Measurements from ENCODE around the gene GALNT12. TPM values are rescaled to one million over a fixed set of nuclear protein-coding genes. Genes with fewer than 3 reads are reported as not detected.

GALNT12 gene
- total and polyA plus RNA-seq, 8 donors, result 4.2 to 12.2 (median 9.6) TPM

GRCh38 chr9:98771209-98771874, 36.1 kb upstream of the GALNT12 start:
- intact Hi-C loops (cut with DNase I), result loop anchor here in 1 of 3 donors (5.0 kb wide), 1 partner anchor 454 kb away; no protein-coding TSS in a partner anchor
- ATAC-seq, result no peak
- FAIRE-seq, result no peak
- TF ChIP-seq CTCF (IDR thresholded peaks at IDR 0.05), result no peak
- Histone ChIP-seq H3K36me3 (peaks cover 0 to 67% (median 9%) of the 10 kb centered on the region in 3 donors), H3K27me3 (no peaks in the 10 kb centered on the region), H3K4me1 (no peaks in the 10 kb centered on the region), H3K9me3 (no peaks in the 10 kb centered on the region), H3K27ac (no peak overlapping the region), H3K4me3 (no peak overlapping the region)
- DNase-seq, result no peak
- 93 to 94% methylated on average over 15 of the region's 15 CpGs for WGBS, 2 donors

GRCh38 chr9:98772364-98773155, 34.9 kb upstream of the GALNT12 start:
- H3K27me3 ChIP-seq, result no peaks in the 10 kb centered on the region
- H3K4me1 ChIP-seq, result no peaks in the 10 kb centered on the region
- FAIRE-seq, result no peak
- H3K27ac ChIP-seq, result no peak overlapping the region
- H3K4me3 ChIP-seq, result no peak overlapping the region
- 92 to 95% methylated on average over 13 of the region's 13 CpGs for WGBS, 2 donors
- no peak for ATAC-seq
- H3K36me3 ChIP-seq, result peaks cover 0 to 58% (median 9%) of the 10 kb centered on the region in 3 donors
- TF ChIP-seq CTCF (IDR thresholded peaks at IDR 0.05), result no peak
- DNase-seq, result no peak
- no peaks in the 10 kb centered on the region for H3K9me3 ChIP-seq
- intact Hi-C loops (cut with DNase I), result loop anchor here in 1 of 3 donors (5.0 kb wide), 1 partner anchor 455 kb away; no protein-coding TSS in a partner anchor

GRCh38 chr9:98773721-98774120, 33.7 kb upstream of the GALNT12 start:
- H3K4me1 ChIP-seq, result no peaks in the 10 kb centered on the region
- intact Hi-C loops (cut with DNase I), result loop anchor here in 1 of 3 donors (5.0 kb wide), 1 partner anchor 456 kb away; no protein-coding TSS in a partner anchor
- FAIRE-seq (no peak), ATAC-seq (no peak), DNase-seq (no peak)
- WGBS, 2 donors, result 94 to 95% methylated on average over 15 of the region's 15 CpGs
- no peaks in the 10 kb centered on the region for H3K27me3 ChIP-seq
- H3K36me3 ChIP-seq, result peaks cover 0 to 47% (median 9%) of the 10 kb centered on the region in 3 donors
- no peak overlapping the region for H3K4me3 ChIP-seq
- TF ChIP-seq CTCF (IDR thresholded peaks at IDR 0.05), result no peak
- no peaks in the 10 kb centered on the region for H3K9me3 ChIP-seq
- H3K27ac ChIP-seq, result no peak overlapping the region

- H3K4me1 ChIP-seq, result no peaks in the 10 kb centered on the region
- WGBS, 2 donors, result 84 to 86% methylated on average over 9 of the region's 9 CpGs
- no peak overlapping the region for H3K27ac ChIP-seq
- peaks cover 0 to 42% (median 9%) of the 10 kb centered on the region in 3 donors for H3K36me3 ChIP-seq
- no peak for FAIRE-seq
- peak in 1 of 4 donors; percentile 18 for TF ChIP-seq CTCF (IDR thresholded peaks at IDR 0.05)
- no peak overlapping the region for H3K4me3 ChIP-seq
- intact Hi-C loops (cut with DNase I), result loop anchor here in 2 of 3 donors (5.0 kb wide), 2 partner anchors 457 to 462 kb away; no protein-coding TSS in a partner anchor
- H3K9me3 ChIP-seq, result no peaks in the 10 kb centered on the region
- peak in 1 of 4 donors; percentile 38 for ATAC-seq
- H3K27me3 ChIP-seq, result no peaks in the 10 kb centered on the region
- DNase-seq, result no peak
Measured at GRCh38 chr9:98774746-98775145, 32.7 kb upstream of the GALNT12 start.

Data from pancreas (tissue), 10 donors.